Hematopoietic multipotent progenitor cell treated with erythropoietin and hydrocortisone succinate and interleukin-3 and kit ligand, for 8 days (in vitro differentiated cells): Measurements from ENCODE around the gene SH3PXD2A.

ENCODE experiments used
- DNase-seq: peaks from one replicate; pipeline ENCODE4 v3.0.0-alpha.2; 2015

SH3PXD2A gene

GRCh38 chr10:103718247-103718620 is 137.1 kb downstream of the SH3PXD2A start:
- no peak for DNase-seq

- DNase-seq: no peak
Measured at GRCh38 chr10:103717341-103718246, 137.8 kb downstream of the SH3PXD2A start.

- no peak for DNase-seq
Measured at GRCh38 chr10:103716206-103717160, 138.9 kb downstream of the SH3PXD2A start.

- no peak for DNase-seq
Measured at GRCh38 chr10:103715430-103715829, 139.9 kb downstream of the SH3PXD2A start.

- no peak for DNase-seq
Measured at GRCh38 chr10:103714232-103714891, 141.0 kb downstream of the SH3PXD2A start.

- DNase-seq: no peak
Measured at GRCh38 chr10:103713676-103714075, 141.7 kb downstream of the SH3PXD2A start.

GRCh38 chr10:103712898-103713498 is 142.4 kb downstream of the SH3PXD2A start:
- DNase-seq: peak; percentile 73

- DNase-seq: no peak
Measured at GRCh38 chr10:103712146-103712545, 143.2 kb downstream of the SH3PXD2A start.

- DNase-seq: no peak
Measured at GRCh38 chr10:103711351-103711994, 143.9 kb downstream of the SH3PXD2A start.

- no peak for DNase-seq
Measured at GRCh38 chr10:103710490-103710889, 144.9 kb downstream of the SH3PXD2A start.

- DNase-seq: no peak
Measured at GRCh38 chr10:103709341-103709920, 145.9 kb downstream of the SH3PXD2A start.

- DNase-seq: no peak
Measured at GRCh38 chr10:103708627-103709288, 146.6 kb downstream of the SH3PXD2A start.

- no peak for DNase-seq
Measured at GRCh38 chr10:103707956-103708626, 147.3 kb downstream of the SH3PXD2A start.

- DNase-seq: no peak
Measured at GRCh38 chr10:103706762-103707161, 148.6 kb downstream of the SH3PXD2A start.

GRCh38 chr10:103706047-103706446 is 149.3 kb downstream of the SH3PXD2A start:
- no peak for DNase-seq

- DNase-seq: no peak
Measured at GRCh38 chr10:103703941-103704919, 151.1 kb downstream of the SH3PXD2A start.

GRCh38 chr10:103701380-103702222 is 153.8 kb downstream of the SH3PXD2A start:
- no peak for DNase-seq

- DNase-seq: no peak
Measured at GRCh38 chr10:103700436-103700715, 155.0 kb downstream of the SH3PXD2A start.
